ENCODE measurements around the gene MKNK2.
"Not testable (repeated sequence)": the region's sequence is repeated elsewhere in the genome, so short reads cannot be mapped to it uniquely, and the experiment has no call there.

MKNK2 gene

DNA sequence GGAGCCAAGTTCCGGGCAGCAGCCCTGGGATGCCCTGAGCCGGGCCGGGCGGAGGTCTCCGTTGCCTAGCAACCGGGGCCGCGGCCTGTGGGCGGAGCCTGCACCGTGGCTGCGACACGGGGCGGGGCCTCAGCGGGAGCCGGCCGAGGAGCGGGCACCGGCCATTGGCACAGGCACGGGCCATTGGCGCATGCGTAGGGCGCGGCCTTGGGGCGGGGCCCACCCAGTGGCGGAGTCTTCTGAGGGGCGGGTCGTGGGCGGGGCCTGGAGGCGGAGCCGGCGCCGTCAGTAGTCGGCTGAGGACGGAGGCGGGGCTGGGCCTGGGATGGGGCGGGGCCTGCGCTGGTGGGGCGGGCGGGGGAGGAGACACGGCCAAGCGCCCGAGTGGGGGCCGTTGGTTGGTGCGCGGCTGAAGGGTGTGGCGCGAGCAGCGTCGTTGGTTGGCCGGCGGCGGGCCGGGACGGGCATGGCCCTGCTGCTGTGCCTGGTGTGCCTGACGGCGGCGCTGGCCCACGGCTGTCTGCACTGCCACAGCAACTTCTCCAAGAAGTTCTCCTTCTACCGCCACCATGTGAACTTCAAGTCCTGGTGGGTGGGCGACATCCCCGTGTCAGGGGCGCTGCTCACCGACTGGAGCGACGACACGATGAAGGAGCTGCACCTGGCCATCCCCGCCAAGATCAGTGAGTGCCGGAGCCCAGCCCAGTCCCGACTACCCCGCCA is 45.6 kb upstream of the MKNK2 start, which contains the start of gene IZUMO4:
Gene IZUMO4, plus strand, starts transcription at position 436 of the 723 bp plus-strand sequence. Its CDS starts 31 bp downstream, at position 467.
- peak within 1 kb of the TSS; percentile 85 for H3K27ac ChIP-seq
- TF ChIP-seq CTCF (conservative IDR thresholded peaks at IDR 0.05) = peak; percentile 51

GRCh38 chr19:2096034-2096479 is 45.0 kb upstream of the MKNK2 start, which contains the start of gene MOB3A:
TSS of gene MOB3A (minus strand) at chr19:2096326. CDS start at chr19:2078560, 17,766 bp downstream.
- TF ChIP-seq CTCF (conservative IDR thresholded peaks at IDR 0.05) = peak; percentile 58
- H3K27ac ChIP-seq = peak within 1 kb of the TSS; percentile 85

GRCh38 chr19:2091926-2092525 is 41.0 kb upstream of the MKNK2 start:
- not testable (repeated sequence) for H3K27ac ChIP-seq

DNA sequence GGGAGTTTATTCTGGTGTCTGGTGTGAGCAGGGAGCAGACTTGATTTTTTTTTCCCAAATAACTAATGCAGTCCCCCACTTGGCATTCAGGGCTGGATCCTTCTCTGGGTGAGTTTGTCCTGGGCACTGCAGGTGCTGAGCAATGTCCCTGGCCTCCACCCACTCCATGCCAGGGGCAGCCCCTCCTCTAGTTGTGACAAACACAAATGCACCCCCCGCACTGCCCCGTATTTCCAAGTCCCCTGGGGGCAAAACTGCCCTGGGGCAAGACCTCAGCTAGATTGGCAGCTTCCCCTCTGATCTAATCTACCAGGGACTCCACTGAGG is 38.6 kb upstream of the MKNK2 start:
- no peak overlapping the region for H3K27ac ChIP-seq
- TF ChIP-seq CTCF (conservative IDR thresholded peaks at IDR 0.05) = no peak

- H3K27ac ChIP-seq = no peak overlapping the region
These were observed 38.1 kb upstream of the MKNK2 start for GRCh38 chr19:2089001-2089711.

GRCh38 chr19:2087621-2088100 is 36.6 kb upstream of the MKNK2 start:
- no peak overlapping the region for H3K27ac ChIP-seq
- no peak for TF ChIP-seq CTCF (conservative IDR thresholded peaks at IDR 0.05)

More at GRCh38 chr19:2089001-2089711, 38.1 kb upstream of the MKNK2 start:
- TF ChIP-seq CTCF (conservative IDR thresholded peaks at IDR 0.05) = no peak

DNA sequence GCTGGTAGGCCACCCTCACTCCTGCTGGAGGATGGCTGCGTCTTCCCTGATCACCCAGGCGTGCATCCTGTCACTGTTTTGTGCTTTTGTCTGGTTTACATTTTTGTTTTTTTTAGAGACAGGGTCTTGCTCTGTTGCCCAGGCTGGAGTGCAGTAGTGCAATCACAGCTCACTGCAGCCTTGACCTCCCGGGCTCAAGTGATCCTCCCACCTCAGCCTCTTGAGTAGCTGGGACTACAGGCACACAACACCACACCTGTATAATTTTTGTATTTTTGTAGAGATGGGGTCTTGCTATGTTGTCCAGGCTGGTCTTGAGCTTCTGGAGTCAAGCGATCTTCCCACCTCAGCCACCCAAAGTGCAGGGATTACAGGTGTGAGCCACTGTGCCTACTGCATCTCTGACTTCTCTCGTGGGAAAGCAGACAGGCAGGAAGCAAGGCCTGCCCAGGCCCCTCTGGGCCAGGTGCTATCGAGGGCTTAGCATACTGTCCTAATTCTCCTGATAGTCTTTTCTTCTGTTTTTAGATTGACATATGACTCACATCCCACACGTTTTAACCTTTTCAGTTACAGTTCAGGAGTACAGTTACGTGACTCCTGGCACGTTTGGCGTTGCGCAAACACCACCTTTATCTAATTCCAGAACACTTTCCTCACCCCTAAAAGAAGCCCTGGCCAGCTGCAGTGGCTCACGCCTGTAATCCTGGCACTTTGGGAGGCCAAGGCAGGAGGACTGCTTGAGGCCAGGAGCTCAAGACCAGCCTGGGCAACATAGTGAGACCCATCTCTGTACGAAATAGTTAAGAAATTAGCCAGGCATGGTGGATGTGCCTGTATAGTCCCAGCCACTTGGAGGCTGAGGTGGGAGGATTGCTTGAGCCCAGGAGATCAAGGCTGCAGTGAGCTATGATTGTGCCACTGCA is 35.9 kb upstream of the MKNK2 start:
- H3K27ac ChIP-seq = not testable (repeated sequence)
